HCT116 (cell line): ENCODE data around the gene MTMR6. TPM values are rescaled to one million over a fixed set of nuclear protein-coding genes. Genes with fewer than 3 reads are reported as not detected.

Experiments
- ATAC-seq: fragments of 200-7000 bp; cut with Tn5 transposase; 2 replicates; pipeline ENCODE4 v1.9.1; 2020; ENCODE audit warnings: mild to moderate bottlenecking, moderate library complexity
- BruUV-seq: library from RNA; stranded (reverse); fragments of 400-500 nt; replicated peaks from 2 replicates; lab custom pipeline; 2021; lab: Mats Ljungman, UMichigan
- CTCF ChIA-PET: fragments of 300-600 bp; sonication (Branson Sonifier 250); formaldehyde crosslinking; loops from one replicate; lab custom pipeline; 2021; ENCODE audit warnings: antibody characterized with exemption; lab: Charles Lee
- POLR2A ChIA-PET: fragments of 300-600, 350-600 bp; sonication (Branson Sonifier 250); formaldehyde crosslinking; loops from one replicate; lab custom pipeline; 2021; ENCODE audit warnings: antibody characterized with exemption; lab: Charles Lee
- RAD21 ChIA-PET, 2 experiments: fragments of 300-600 bp; sonication (Branson Sonifier 250); formaldehyde crosslinking; loops; one replicate each; lab custom pipeline; 2023; ENCODE audit warnings: low total read pairs in 2 of 2; ENCODE audit not compliant: uncharacterized antibody in 2 of 2, unreplicated experiment in 2 of 2, low non-redundant PET in 1 of 2; lab: Charles Lee
- DNase-seq: peaks from one replicate; pipeline ENCODE4 v3.0.0-alpha.2; 2010; ENCODE audit warnings: low read depth, low spot score
- H2AFZ ChIP-seq: fragments of 200-600 bp; shearing (Covaris generic), sonication (generic); 2 replicates; pipeline ENCODE4 v1.6.1; 2017; ENCODE audit warnings: low read depth, mixed run types, mixed read lengths, antibody characterized with exemption, low read length; ENCODE audit not compliant: poor library complexity, severe bottlenecking
- H3K27ac ChIP-seq: 2 replicates; pipeline ENCODE4 v1.5.1; 2012; ENCODE audit warnings: low read depth, low read length
- H3K27me3 ChIP-seq: fragments of 200-600 bp; sonication (generic); 2 replicates; pipeline ENCODE4 v1.6.1; 2016; ENCODE audit warnings: mixed run types, low read length, mixed read lengths; ENCODE audit not compliant: insufficient read depth
- H3K36me3 ChIP-seq, 2 experiments: fragments of 200-500 bp in 1 of 2; fragments of 200-600 bp in 1 of 2; sonication (Bioruptor generic) in 1 of 2; sonication (generic) in 1 of 2; 2 replicates each; pipeline versions ENCODE4 v1.5.1 to v1.6.1; 2014 to 2016; ENCODE audit warnings: low read length in 2 of 2, inconsistent platforms in 1 of 2, mixed read lengths in 1 of 2, mixed run types in 1 of 2; ENCODE audit not compliant: insufficient read depth in 2 of 2, control insufficient read depth in 1 of 2
- H3K4me1 ChIP-seq, 2 experiments: fragments of 200-600 bp in 1 of 2; sonication (generic) in 1 of 2; 2 replicates each; pipeline versions ENCODE4 v1.5.1 to v1.6.1; 2012 to 2017; ENCODE audit warnings: low read length in 2 of 2, inconsistent platforms in 1 of 2, mild to moderate bottlenecking in 1 of 2, mixed read lengths in 1 of 2, mixed run types in 1 of 2, moderate library complexity in 1 of 2; ENCODE audit not compliant: insufficient read depth in 2 of 2, control insufficient read depth in 1 of 2
- H3K4me2 ChIP-seq: fragments of 200-600 bp; sonication (generic); 2 replicates; pipeline ENCODE4 v1.6.1; 2017; ENCODE audit warnings: mixed run types, low read length, mixed read lengths
- H3K4me3 ChIP-seq, 2 experiments: fragments of 200-600 bp in 1 of 2; sonication (generic) in 1 of 2; replicated peaks in 1 of 2; 2 replicates each; pipeline ENCODE4 v1.5.1; 2011 to 2016; ENCODE audit warnings: low read length in 2 of 2, control low read depth in 1 of 2, low read depth in 1 of 2, mild to moderate bottlenecking in 1 of 2, mixed read lengths in 1 of 2, mixed run types in 1 of 2
- H3K79me2 ChIP-seq: fragments of 200-600 bp; sonication (generic); 2 replicates; pipeline ENCODE4 v1.6.1; 2017; ENCODE audit warnings: mild to moderate bottlenecking, mixed run types, low read length, moderate library complexity, mixed read lengths; ENCODE audit not compliant: insufficient read depth
- H3K9ac ChIP-seq: fragments of 200-600 bp; sonication (generic); 2 replicates; pipeline ENCODE4 v1.6.1; 2016; ENCODE audit warnings: low read length, mixed read lengths
- H3K9me2 ChIP-seq: fragments of 200-600 bp; sonication (generic), shearing (Covaris generic); 2 replicates; pipeline ENCODE4 v1.6.1; 2017; ENCODE audit warnings: mixed run types, mild to moderate bottlenecking, moderate library complexity; ENCODE audit not compliant: insufficient read depth
- H3K9me3 ChIP-seq, 2 experiments: fragments of 200-500 bp in 1 of 2; fragments of 200-600 bp in 1 of 2; sonication (Bioruptor generic) in 1 of 2; sonication (generic) in 1 of 2; 2 replicates each; pipeline ENCODE4 v1.6.1; 2014 to 2017; ENCODE audit warnings: low read length in 2 of 2, mixed read lengths in 2 of 2, inconsistent platforms in 1 of 2, low read depth in 1 of 2, mild to moderate bottlenecking in 1 of 2, mixed run types in 1 of 2, moderate library complexity in 1 of 2; ENCODE audit not compliant: control insufficient read depth in 1 of 2, insufficient read depth in 1 of 2
- H4K20me1 ChIP-seq: fragments of 200-600 bp; sonication (generic), shearing (Covaris generic); 2 replicates; pipeline ENCODE4 v1.6.1; 2017; ENCODE audit warnings: mixed run types, mild to moderate bottlenecking, moderate library complexity; ENCODE audit not compliant: insufficient read depth
- ATF3 ChIP-seq: IDR thresholded peaks from 2 replicates; pipeline ENCODE4 v1.6.1; 2012
- CBX3 ChIP-seq: IDR thresholded peaks from 2 replicates; pipeline ENCODE4 v1.6.1; 2012; ENCODE audit warnings: low read depth
- CEBPB ChIP-seq: IDR thresholded peaks from 2 replicates; pipeline ENCODE4 v1.6.1; 2012; ENCODE audit warnings: low read depth
- EZH2 ChIP-seq: fragments of 200-600 bp; sonication (generic); IDR thresholded peaks from 2 replicates; pipeline ENCODE4 v1.6.1; 2017; ENCODE audit warnings: antibody characterized with exemption, mixed run types
- FOSL1 ChIP-seq: IDR thresholded peaks from 2 replicates; pipeline ENCODE4 v1.6.1; 2012; ENCODE audit warnings: low read depth
- JUND ChIP-seq: IDR thresholded peaks from 2 replicates; pipeline ENCODE4 v1.6.1; 2012
- MAX ChIP-seq: IDR thresholded peaks from 2 replicates; pipeline ENCODE4 v1.6.1; 2012
- POLR2AphosphoS5 ChIP-seq: IDR thresholded peaks from 2 replicates; pipeline ENCODE4 v1.6.1; 2011; ENCODE audit warnings: mild to moderate bottlenecking, low read depth, low read length, moderate library complexity
- SIN3A ChIP-seq: IDR thresholded peaks from 2 replicates; pipeline ENCODE4 v1.6.1; 2012; ENCODE audit warnings: low read depth
- SP1 ChIP-seq: IDR thresholded peaks from 2 replicates; pipeline ENCODE4 v1.6.1; 2012; ENCODE audit warnings: low read depth
- SRF ChIP-seq: IDR thresholded peaks from 2 replicates; pipeline ENCODE4 v1.6.1; 2012; ENCODE audit warnings: low read depth
- TCF7L2 ChIP-seq: IDR thresholded peaks from 2 replicates; pipeline ENCODE4 v1.7.0; 2011; ENCODE audit warnings: borderline replicate concordance, inconsistent platforms; ENCODE audit not compliant: insufficient read depth, insufficient read length; ENCODE audit errors: extremely low read depth
- ZFX ChIP-seq: fragments of 450-650 bp; IDR thresholded peaks from 2 replicates; pipeline ENCODE4 v1.6.1; 2017
- intact Hi-C: fragments of 100-400 bp; cut with micrococcal nuclease; formaldehyde crosslinking; loops from 2 replicates; pipeline ENCODE4 v1.10.0; 2022
- total RNA-seq: library from RNA; stranded (reverse); gene quantifications from one replicate; pipeline ENCODE4 v1.2.1, GENCODE V29; 2021; ENCODE audit not compliant: unreplicated experiment
- TF ChIP-seq, protein P1 (sequence below): IDR thresholded peaks from 2 replicates; pipeline ENCODE4 v1.6.1; 2012; ENCODE audit warnings: low read depth

MTMR6 gene
- total RNA-seq, 1 experiment from 2014 or later: 11.4 TPM

- Histone ChIP-seq H3K4me2 (no peak overlapping the region), H3K4me3 (no peak overlapping the region), H3K27ac (no peak overlapping the region), H2AFZ (no peak overlapping the region), H3K27me3 (no peaks in the 10 kb centered on the region), H3K36me3 (no peaks in the 10 kb centered on the region), H3K9me3 (no peaks in the 10 kb centered on the region), H3K9me2 (no peaks in the 10 kb centered on the region), H3K9ac (no peak overlapping the region), H3K79me2 (no peaks in the 10 kb centered on the region), H4K20me1 (no peaks in the 10 kb centered on the region), H3K4me1 (no peaks in the 10 kb centered on the region)
- RAD21 ChIA-PET: no interaction called here
- no TSS peak for BruUV-seq
- intact Hi-C loops: no loop called here
- DNase-seq (no peak), ATAC-seq (no peak)
- TF ChIP-seq CEBPB: no peak
- no peak for TF ChIP-seq EZH2
- TF ChIP-seq SP1: no peak
- TF ChIP-seq, protein P1, sequence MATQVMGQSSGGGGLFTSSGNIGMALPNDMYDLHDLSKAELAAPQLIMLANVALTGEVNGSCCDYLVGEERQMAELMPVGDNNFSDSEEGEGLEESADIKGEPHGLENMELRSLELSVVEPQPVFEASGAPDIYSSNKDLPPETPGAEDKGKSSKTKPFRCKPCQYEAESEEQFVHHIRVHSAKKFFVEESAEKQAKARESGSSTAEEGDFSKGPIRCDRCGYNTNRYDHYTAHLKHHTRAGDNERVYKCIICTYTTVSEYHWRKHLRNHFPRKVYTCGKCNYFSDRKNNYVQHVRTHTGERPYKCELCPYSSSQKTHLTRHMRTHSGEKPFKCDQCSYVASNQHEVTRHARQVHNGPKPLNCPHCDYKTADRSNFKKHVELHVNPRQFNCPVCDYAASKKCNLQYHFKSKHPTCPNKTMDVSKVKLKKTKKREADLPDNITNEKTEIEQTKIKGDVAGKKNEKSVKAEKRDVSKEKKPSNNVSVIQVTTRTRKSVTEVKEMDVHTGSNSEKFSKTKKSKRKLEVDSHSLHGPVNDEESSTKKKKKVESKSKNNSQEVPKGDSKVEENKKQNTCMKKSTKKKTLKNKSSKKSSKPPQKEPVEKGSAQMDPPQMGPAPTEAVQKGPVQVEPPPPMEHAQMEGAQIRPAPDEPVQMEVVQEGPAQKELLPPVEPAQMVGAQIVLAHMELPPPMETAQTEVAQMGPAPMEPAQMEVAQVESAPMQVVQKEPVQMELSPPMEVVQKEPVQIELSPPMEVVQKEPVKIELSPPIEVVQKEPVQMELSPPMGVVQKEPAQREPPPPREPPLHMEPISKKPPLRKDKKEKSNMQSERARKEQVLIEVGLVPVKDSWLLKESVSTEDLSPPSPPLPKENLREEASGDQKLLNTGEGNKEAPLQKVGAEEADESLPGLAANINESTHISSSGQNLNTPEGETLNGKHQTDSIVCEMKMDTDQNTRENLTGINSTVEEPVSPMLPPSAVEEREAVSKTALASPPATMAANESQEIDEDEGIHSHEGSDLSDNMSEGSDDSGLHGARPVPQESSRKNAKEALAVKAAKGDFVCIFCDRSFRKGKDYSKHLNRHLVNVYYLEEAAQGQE: no peak
- no peak for TF ChIP-seq ATF3
- TF ChIP-seq POLR2AphosphoS5: no peak
- TF ChIP-seq FOSL1: no peak
- no peak for TF ChIP-seq CBX3
- TF ChIP-seq ZFX: no peak
- TF ChIP-seq JUND: no peak
- no peak for TF ChIP-seq TCF7L2
- TF ChIP-seq SRF: no peak
- no peak for TF ChIP-seq MAX
- no peak for TF ChIP-seq SIN3A
- CTCF ChIA-PET: no interaction called here
- POLR2A ChIA-PET: no interaction called here
Observed at GRCh38 chr13:25217023-25217885, 70.0 kb downstream of the MTMR6 start.
